Measurements from ENCODE around the gene SEPTIN14.
A peak's percentile ranks its signal among the peaks of the same experiment; 100 is the strongest.
"Not testable (repeated sequence)": the region's sequence is repeated elsewhere in the genome, so short reads cannot be mapped to it uniquely, and the experiment has no call there.

The SEPTIN14 gene

GRCh38 chr7:55893940-55894339 is 31.4 kb upstream of the SEPTIN14 start:
- Histone ChIP-seq H3K27me3 (ENCODE audit: insufficient read depth, low read depth) (no peaks in the 10 kb centered on the region), H2AFZ (ENCODE audit: low read depth) (no peak overlapping the region), H3K4me3 (IDR thresholded peaks at IDR 0.05; ENCODE audit: insufficient read depth, low read depth, low read length) (no peak overlapping the region), H3K4me1 (ENCODE audit: low read depth, poor library complexity, severe bottlenecking) (no peaks in the 10 kb centered on the region), H3K9ac (no peak overlapping the region), H3K36me3 (ENCODE audit: insufficient read depth) (no peaks in the 10 kb centered on the region), H3K4me2 (no peak overlapping the region), H3K79me2 (ENCODE audit: insufficient read depth, low read depth) (no peaks in the 10 kb centered on the region), H3K27ac (no peak overlapping the region), H4K20me1 (ENCODE audit: insufficient read depth) (no peaks in the 10 kb centered on the region)
- no peak for TF ChIP-seq CTCF (conservative IDR thresholded peaks at IDR 0.05; ENCODE audit: low read depth, low read length)

DNA sequence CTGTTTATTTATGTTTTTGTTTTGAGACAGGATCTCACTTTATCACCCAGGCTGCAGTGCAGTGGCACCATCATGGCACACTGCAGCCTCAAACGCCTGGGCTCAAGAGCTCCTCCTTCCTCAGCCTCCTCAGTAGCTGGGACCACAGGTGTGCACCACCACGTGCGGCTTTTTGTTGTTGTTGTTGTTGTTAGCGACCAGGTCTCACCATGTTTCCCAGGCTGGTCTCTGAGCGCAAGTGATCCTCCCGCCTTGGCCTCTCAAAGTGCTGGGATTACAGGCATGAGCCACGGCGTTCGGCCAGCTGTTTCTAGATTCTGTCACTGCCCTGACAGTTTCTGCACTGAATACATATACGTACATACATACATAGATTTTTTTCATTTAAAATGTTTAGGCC is 25.8 kb upstream of the SEPTIN14 start:
- peak overlapping the region; percentile 71 for H3K4me2 ChIP-seq
- peak overlapping the region; percentile 44; the same call in 1 of the 2 replicates for H3K9ac ChIP-seq
- H3K79me2 ChIP-seq (ENCODE audit: insufficient read depth, low read depth); H3K4me3 ChIP-seq (IDR thresholded peaks at IDR 0.05; ENCODE audit: insufficient read depth, low read depth, low read length); H3K4me1 ChIP-seq (ENCODE audit: low read depth, poor library complexity, severe bottlenecking); H4K20me1 ChIP-seq (ENCODE audit: insufficient read depth); H3K36me3 ChIP-seq (ENCODE audit: insufficient read depth); H3K27me3 ChIP-seq (ENCODE audit: insufficient read depth, low read depth): not testable (repeated sequence)
- peak overlapping the region; percentile 62; the same call in 1 of the 2 replicates for H3K27ac ChIP-seq
- H2AFZ ChIP-seq (ENCODE audit: low read depth), result peak overlapping the region; percentile 71

GRCh38 chr7:55887821-55888247 is 25.3 kb upstream of the SEPTIN14 start:
- no peaks in the 10 kb centered on the region for H4K20me1 ChIP-seq (ENCODE audit: insufficient read depth)
- H2AFZ ChIP-seq (ENCODE audit: low read depth), result peak overlapping the region; percentile 71
- H3K9ac ChIP-seq, result peak overlapping the region; percentile 44; the same call in 1 of the 2 replicates
- no peaks in the 10 kb centered on the region for H3K36me3 ChIP-seq (ENCODE audit: insufficient read depth)
- H3K4me3 ChIP-seq (IDR thresholded peaks at IDR 0.05; ENCODE audit: insufficient read depth, low read depth, low read length), result no peak overlapping the region
- H3K79me2 ChIP-seq (ENCODE audit: insufficient read depth, low read depth), result no peaks in the 10 kb centered on the region
- H3K4me2 ChIP-seq, result peak overlapping the region; percentile 71
- H3K27me3 ChIP-seq (ENCODE audit: insufficient read depth, low read depth), result no peaks in the 10 kb centered on the region
- TF ChIP-seq CTCF (conservative IDR thresholded peaks at IDR 0.05; ENCODE audit: low read depth, low read length), result no peak
- H3K27ac ChIP-seq, result peak overlapping the region; percentile 62; the same call in 1 of the 2 replicates
- peaks cover 4% of the 10 kb centered on the region for H3K4me1 ChIP-seq (ENCODE audit: low read depth, poor library complexity, severe bottlenecking)

- H3K27ac ChIP-seq, result no peak overlapping the region
- H3K4me1 ChIP-seq (ENCODE audit: low read depth, poor library complexity, severe bottlenecking), result peaks cover 4% of the 10 kb centered on the region
- H3K9ac ChIP-seq, result no peak overlapping the region
- no peak overlapping the region for H3K4me2 ChIP-seq
- no peaks in the 10 kb centered on the region for H3K79me2 ChIP-seq (ENCODE audit: insufficient read depth, low read depth)
- H3K36me3 ChIP-seq (ENCODE audit: insufficient read depth), result no peaks in the 10 kb centered on the region
- no peak overlapping the region for H3K4me3 ChIP-seq (IDR thresholded peaks at IDR 0.05; ENCODE audit: insufficient read depth, low read depth, low read length)
- no peaks in the 10 kb centered on the region for H4K20me1 ChIP-seq (ENCODE audit: insufficient read depth)
- no peak overlapping the region for H2AFZ ChIP-seq (ENCODE audit: low read depth)
- TF ChIP-seq CTCF (conservative IDR thresholded peaks at IDR 0.05; ENCODE audit: low read depth, low read length), result no peak
- H3K27me3 ChIP-seq (ENCODE audit: insufficient read depth, low read depth), result no peaks in the 10 kb centered on the region
Observed at GRCh38 chr7:55884321-55884720, 21.8 kb upstream of the SEPTIN14 start.

DNA sequence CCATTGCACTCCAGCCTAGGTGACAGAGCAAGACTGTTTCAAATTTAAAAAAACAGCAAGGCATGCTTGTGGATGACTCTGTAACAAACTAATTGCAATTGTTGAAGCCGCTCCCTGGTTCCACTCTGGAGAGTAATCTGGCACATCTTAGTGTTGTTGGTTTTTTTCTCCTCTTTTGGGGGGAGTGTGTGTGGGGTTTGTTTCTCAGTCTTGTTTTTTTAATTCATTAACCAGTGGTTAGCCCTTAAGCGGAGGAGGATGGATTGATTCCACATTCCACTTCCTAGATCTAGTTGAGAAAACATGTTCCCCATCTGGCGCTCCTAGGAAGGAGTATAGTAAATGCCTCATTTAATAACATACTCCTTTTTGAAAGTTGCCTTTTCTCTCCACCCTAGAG is 16.1 kb upstream of the SEPTIN14 start:
- no peaks in the 10 kb centered on the region for H3K36me3 ChIP-seq (ENCODE audit: insufficient read depth)
- no peak overlapping the region for H3K4me3 ChIP-seq (IDR thresholded peaks at IDR 0.05; ENCODE audit: insufficient read depth, low read depth, low read length)
- H3K4me1 ChIP-seq (ENCODE audit: low read depth, poor library complexity, severe bottlenecking), result no peaks in the 10 kb centered on the region
- H3K27me3 ChIP-seq (ENCODE audit: insufficient read depth, low read depth), result no peaks in the 10 kb centered on the region
- no peaks in the 10 kb centered on the region for H4K20me1 ChIP-seq (ENCODE audit: insufficient read depth)
- no peak overlapping the region for H3K9ac ChIP-seq
- no peak overlapping the region for H3K4me2 ChIP-seq
- H3K27ac ChIP-seq, result no peak overlapping the region
- no peak overlapping the region for H2AFZ ChIP-seq (ENCODE audit: low read depth)
- TF ChIP-seq CTCF (conservative IDR thresholded peaks at IDR 0.05; ENCODE audit: low read depth, low read length), result no peak
- no peaks in the 10 kb centered on the region for H3K79me2 ChIP-seq (ENCODE audit: insufficient read depth, low read depth)
